GM19463 (cell line): Measurements from ENCODE around the gene ZMYND15.

ENCODE experiments used
- ATAC-seq: cut with Tn5 transposase; IDR thresholded peaks from one replicate; pipeline ENCODE4 v1.9.1; 2021; ENCODE audit warnings: mild to moderate bottlenecking, moderate library complexity; ENCODE audit not compliant: unreplicated experiment

The ZMYND15 gene

GRCh38 chr17:4742629-4743028 is 3.0 kb downstream of the ZMYND15 start:
- ATAC-seq: no peak

GRCh38 chr17:4743216-4743615 is 3.6 kb downstream of the ZMYND15 start:
- no peak for ATAC-seq

DNA sequence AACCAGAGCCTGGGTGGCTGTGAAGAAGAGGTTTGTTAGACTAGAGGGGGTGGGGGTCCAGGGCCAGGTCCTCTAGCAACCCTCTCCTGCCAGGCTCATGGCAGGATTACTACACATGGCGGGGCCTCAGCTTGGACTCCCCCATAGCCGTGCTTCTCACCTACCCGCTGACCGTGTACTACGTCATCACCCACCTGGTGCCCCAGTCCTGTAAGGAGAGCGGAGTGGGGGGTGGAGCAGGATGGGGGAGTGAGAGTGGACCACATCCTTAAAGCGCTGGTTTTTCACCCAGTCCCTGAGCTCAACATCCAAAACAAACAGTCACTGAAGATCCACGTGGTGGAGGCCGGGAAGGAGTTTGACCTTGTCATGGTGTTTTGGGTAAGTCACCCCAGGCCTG is 4.3 kb downstream of the ZMYND15 start:
- no peak for ATAC-seq

GRCh38 chr17:4744999-4745969 is 5.7 kb downstream of the ZMYND15 start:
- ATAC-seq: no peak

GRCh38 chr17:4747847-4748246 is 8.2 kb downstream of the ZMYND15 start:
- ATAC-seq: no peak

- ATAC-seq: no peak
Observed at GRCh38 chr17:4748686-4749085, 9.1 kb downstream of the ZMYND15 start.

- ATAC-seq: no peak
Observed at GRCh38 chr17:4750606-4751005, 11.0 kb downstream of the ZMYND15 start.

DNA sequence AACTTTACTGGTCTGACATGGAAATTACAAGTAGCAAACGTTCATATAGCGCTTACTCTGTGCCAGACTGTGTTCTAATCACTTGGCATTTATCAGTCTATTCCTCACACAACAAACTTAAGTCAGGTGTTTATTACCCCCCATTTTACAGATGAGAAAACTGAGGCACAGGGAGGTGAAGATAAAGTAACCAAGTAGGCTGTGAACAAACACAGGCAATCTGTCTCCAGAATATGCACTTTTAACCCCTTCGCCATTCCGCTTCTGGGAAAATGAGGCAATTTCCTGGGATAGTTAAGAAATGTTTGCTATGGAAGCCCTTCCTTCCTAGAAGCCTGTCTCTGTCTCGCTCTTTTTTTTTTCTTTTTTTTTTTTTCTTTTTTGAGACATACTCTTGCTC is 12.3 kb downstream of the ZMYND15 start:
- ATAC-seq: no peak

- no peak for ATAC-seq
Observed at GRCh38 chr17:4753392-4753791, 13.8 kb downstream of the ZMYND15 start.

GRCh38 chr17:4759776-4760236 is 20.2 kb downstream of the ZMYND15 start:
- no peak for ATAC-seq

GRCh38 chr17:4764595-4764994 is 25.0 kb downstream of the ZMYND15 start:
- ATAC-seq: no peak

DNA sequence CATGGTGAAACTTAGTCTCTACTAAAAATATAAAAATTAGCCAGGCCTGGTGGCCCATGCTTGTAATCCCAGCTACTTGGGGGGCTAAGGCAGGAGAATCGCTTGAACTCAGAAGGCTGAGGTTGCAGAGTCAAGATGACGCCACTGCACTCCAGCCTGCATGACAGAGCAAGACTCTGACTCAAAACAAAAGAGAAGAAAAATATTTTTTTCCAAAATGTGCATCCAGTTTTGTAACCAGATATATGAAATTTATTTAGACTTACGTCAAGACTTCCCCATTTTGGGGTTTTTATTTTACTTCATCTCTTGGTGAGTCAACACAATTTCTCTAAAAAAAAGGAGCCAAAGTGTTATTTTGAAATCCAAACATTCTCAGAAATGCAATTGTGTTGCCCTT is 26.6 kb downstream of the ZMYND15 start:
- ATAC-seq: no peak

DNA sequence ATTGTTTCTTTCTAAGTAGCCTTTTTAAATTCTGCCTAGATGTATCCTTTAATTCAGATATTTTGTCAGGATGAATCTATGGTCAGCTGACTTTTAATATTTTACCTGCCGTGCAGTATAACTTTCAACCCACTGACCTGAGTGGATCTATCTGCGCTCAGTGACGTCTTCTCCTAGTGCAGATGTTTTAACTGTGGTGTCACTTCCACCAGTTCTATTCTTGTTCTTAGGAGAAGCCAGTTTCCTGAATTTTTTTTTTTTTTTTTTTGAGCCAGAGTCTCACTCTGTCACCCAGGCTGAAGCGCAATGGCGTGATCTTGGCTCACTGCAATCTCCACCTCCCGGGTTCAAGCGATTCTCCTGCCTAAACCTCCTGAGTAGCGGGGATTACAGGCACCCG is 27.1 kb downstream of the ZMYND15 start:
- ATAC-seq: no peak

DNA sequence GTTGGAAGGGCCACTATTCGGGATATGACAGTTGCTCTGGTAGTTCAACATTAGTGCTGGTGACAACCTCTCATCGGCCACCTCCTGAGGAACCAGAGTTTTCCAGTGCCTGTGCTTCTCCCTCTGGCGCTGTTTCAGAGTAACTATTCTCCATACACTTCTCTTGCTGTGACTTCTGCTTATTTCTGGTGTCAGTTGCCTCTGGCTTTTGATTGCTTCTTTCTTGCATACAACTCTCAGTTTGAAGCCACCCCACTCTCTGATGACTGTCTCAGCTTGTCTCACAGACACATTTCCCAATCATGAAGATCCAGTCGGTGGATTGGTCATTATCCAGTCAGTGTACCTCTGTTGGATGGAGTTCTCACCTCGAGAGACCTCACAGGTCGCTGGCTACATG is 28.7 kb downstream of the ZMYND15 start:
- no peak for ATAC-seq

- no peak for ATAC-seq
Observed at GRCh38 chr17:4769628-4770027, 30.0 kb downstream of the ZMYND15 start.

DNA sequence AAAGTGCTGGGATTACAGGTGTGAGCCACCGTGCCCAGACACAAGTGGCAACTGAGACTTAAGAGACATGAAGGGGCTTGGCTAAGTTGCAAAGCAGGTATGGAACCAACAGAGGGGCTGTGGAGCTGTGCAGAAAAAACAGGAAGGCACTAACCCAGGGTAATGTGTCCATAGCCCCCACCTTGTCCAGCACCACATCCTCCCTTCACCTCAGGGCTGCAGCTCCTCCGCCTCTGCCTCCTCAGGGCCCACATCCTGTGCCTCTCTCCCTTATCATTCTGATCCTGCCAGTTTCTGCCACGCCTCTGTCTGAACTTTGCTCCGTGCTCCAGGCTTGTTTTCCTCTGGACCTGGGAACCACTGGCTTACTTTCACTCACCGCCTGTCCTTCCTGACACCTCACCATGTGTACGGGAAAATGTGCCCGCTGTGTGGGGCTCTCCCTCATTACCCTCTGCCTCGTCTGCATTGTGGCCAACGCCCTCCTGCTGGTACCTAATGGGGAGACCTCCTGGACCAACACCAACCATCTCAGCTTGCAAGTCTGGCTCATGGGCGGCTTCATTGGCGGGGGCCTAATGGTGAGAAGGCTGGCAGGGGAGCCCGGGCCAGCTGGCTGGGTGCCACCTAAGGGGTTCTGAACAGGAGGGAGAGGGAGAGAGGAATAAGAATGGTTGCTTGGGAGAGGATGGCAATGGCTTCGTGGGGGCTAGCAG is 32.0 kb downstream of the ZMYND15 start, which contains the start of gene TM4SF5:
Gene TM4SF5, plus strand, starts transcription at position 368 of the 716 bp plus-strand sequence. Its CDS starts 37 bp downstream, at position 405.
- ATAC-seq: no peak

DNA sequence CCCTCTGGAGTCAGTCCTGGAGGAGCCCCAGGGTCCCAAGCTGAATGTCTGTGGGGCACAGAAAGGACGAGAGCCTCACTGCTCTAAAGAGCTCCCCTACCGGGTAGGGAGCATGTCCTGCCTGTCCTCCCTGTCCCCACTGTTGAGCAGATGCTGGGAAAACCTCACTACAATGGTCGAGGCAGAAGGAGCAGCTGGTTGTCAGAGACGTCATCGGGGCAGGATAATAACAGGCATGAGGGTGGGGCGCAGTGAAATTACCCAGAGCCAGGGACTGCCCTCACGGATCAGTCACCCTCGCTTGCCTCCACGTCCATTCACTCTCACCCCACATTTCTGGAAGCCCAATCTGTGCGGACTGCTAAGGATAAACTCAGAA is 32.6 kb downstream of the ZMYND15 start:
- no peak for ATAC-seq

DNA sequence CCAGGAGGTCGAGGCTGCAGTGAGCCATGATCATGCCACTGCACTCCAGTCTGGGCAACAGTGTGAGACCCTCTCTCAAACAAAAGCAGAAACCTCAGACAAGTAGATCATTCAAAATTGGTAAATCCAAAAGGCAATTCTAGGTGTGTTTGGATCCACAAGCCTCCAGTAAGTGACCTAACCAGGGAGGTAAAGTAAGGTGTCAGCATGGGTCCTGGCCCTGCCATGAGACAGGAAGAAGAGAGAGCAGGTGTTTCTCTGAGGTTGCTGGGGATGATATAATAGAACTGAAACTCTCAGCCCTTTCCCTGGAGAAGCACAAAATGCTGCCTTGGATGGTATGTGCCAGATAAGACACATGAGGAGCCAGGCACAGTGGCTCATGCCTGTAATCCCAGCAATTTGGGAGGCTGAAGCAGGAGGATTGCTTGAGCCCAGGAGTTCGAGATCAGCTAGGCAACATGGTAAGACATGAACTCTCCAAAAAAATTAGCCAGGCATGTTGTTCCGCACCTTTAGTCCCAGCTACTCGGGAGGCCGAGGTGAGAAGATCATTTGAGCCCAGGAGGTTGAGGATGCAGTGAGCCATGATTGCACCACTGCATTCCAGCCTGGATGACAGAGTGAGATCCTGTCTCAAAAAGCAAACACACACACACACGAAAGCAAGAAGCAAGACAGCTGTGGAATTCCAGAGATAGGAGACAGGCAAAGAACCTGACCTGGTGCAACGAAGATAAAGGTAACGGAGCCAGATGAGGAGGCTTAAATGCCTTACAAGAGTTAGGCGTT is 38.5 kb downstream of the ZMYND15 start:
- no peak for ATAC-seq

GRCh38 chr17:4780325-4780955 is 40.8 kb downstream of the ZMYND15 start:
- no peak for ATAC-seq

GRCh38 chr17:4782652-4783051 is 43.0 kb downstream of the ZMYND15 start:
- ATAC-seq: no peak
